GM23338 (cell line): Measurements from ENCODE around the gene SFTPB. TPM values are rescaled to one million over a fixed set of nuclear protein-coding genes. Genes with fewer than 3 reads are reported as not detected.

Experiments used
- ATAC-seq: fragments of 200-7000 bp; cut with Tn5 transposase; 3 replicates; pipeline ENCODE4 v1.9.1; 2020
- DNase-seq: peaks from one replicate; pipeline ENCODE4 v3.0.0-alpha.2; 2015; ENCODE audit warnings: low spot score
- H2AFZ ChIP-seq: fragments of 200-600 bp; sonication (generic); 2 replicates; pipeline ENCODE4 v1.8.0; 2016; ENCODE audit warnings: antibody characterized with exemption, mild to moderate bottlenecking, moderate library complexity
- H3F3A ChIP-seq: fragments of 200-600 bp; sonication (generic); replicated peaks from 2 replicates; pipeline ENCODE4 v1.8.0; 2017; ENCODE audit warnings: antibody characterized with exemption, mixed run types, low read depth
- H3K27ac ChIP-seq: fragments of 200-600 bp; sonication (generic); 2 replicates; pipeline ENCODE4 v1.6.1; 2016; ENCODE audit warnings: low read depth
- H3K27me3 ChIP-seq: fragments of 200-600 bp; sonication (generic); 2 replicates; pipeline ENCODE4 v1.8.0; 2016; ENCODE audit warnings: mild to moderate bottlenecking, mixed run types, moderate library complexity; ENCODE audit not compliant: insufficient read depth
- H3K36me3 ChIP-seq: fragments of 200-600 bp; sonication (generic); 2 replicates; pipeline ENCODE4 v1.8.0; 2016; ENCODE audit warnings: mild to moderate bottlenecking; ENCODE audit not compliant: insufficient read depth
- H3K4me1 ChIP-seq: fragments of 200-600 bp; sonication (generic); 2 replicates; pipeline ENCODE4 v1.8.0; 2016; ENCODE audit warnings: mild to moderate bottlenecking, moderate library complexity; ENCODE audit not compliant: insufficient read depth
- H3K4me2 ChIP-seq: fragments of 200-600 bp; sonication (generic); 2 replicates; pipeline ENCODE4 v1.7.1; 2017; ENCODE audit warnings: mixed run types
- H3K4me3 ChIP-seq: fragments of 200-600 bp; sonication (generic); 2 replicates; pipeline ENCODE4 v1.6.1; 2016; ENCODE audit warnings: mixed run types
- H3K79me2 ChIP-seq: fragments of 200-600 bp; sonication (generic); replicated peaks from 2 replicates; pipeline ENCODE4 v1.8.0; 2017; ENCODE audit warnings: mild to moderate bottlenecking; ENCODE audit not compliant: insufficient read depth
- H3K9me2 ChIP-seq: fragments of 200-600 bp; sonication (generic); 2 replicates; pipeline ENCODE4 v1.8.0; 2017; ENCODE audit not compliant: insufficient read depth
- H4K20me1 ChIP-seq: fragments of 200-600 bp; sonication (generic); replicated peaks from 2 replicates; pipeline ENCODE4 v1.8.0; 2017; ENCODE audit warnings: mild to moderate bottlenecking; ENCODE audit not compliant: insufficient read depth
- H3K27ac Mint-ChIP-seq: 2 replicates; pipeline ENCODE4 v1.8.0; 2020; ENCODE audit warnings: inconsistent platforms, mild to moderate bottlenecking, moderate library complexity, mixed read lengths
- H3K27me3 Mint-ChIP-seq: 3 replicates; pipeline ENCODE4 v1.8.0; 2022; ENCODE audit warnings: low read depth, mild to moderate bottlenecking, moderate library complexity, mixed read lengths, inconsistent platforms; ENCODE audit not compliant: insufficient read depth, poor library complexity
- H3K36me3 Mint-ChIP-seq: 3 replicates; pipeline ENCODE4 v1.8.0; 2021; ENCODE audit warnings: low read depth, mild to moderate bottlenecking, inconsistent platforms, moderate library complexity, mixed read lengths
- H3K4me1 Mint-ChIP-seq: 3 replicates; pipeline ENCODE4 v1.8.0; 2020; ENCODE audit warnings: mild to moderate bottlenecking, inconsistent platforms, mixed read lengths
- H3K4me3 Mint-ChIP-seq: 3 replicates; pipeline ENCODE4 v1.8.0; 2021; ENCODE audit warnings: moderate library complexity, mild to moderate bottlenecking, inconsistent platforms, mixed read lengths
- H3K9me3 Mint-ChIP-seq: 3 replicates; pipeline ENCODE4 v1.8.0; 2020; ENCODE audit warnings: moderate library complexity, mild to moderate bottlenecking, inconsistent platforms, mixed read lengths
- EZH2 ChIP-seq: fragments of 200-600 bp; sonication (generic); IDR thresholded peaks from one replicate; pipeline ENCODE4 v1.8.0; 2017; ENCODE audit warnings: antibody characterized with exemption, mild to moderate bottlenecking, low read depth; ENCODE audit not compliant: unreplicated experiment
- NANOG ChIP-seq: IDR thresholded peaks from 2 replicates; pipeline ENCODE4 v1.6.1; 2016; ENCODE audit warnings: antibody characterized with exemption, borderline replicate concordance
- POLR2AphosphoS5 ChIP-seq: IDR thresholded peaks from 2 replicates; pipeline ENCODE4 v1.6.1; 2016; ENCODE audit warnings: antibody characterized with exemption, low read depth
- ZNF331 ChIP-seq: fragments of 250-450 bp; sonication (Bioruptor Pico); IDR thresholded peaks from 2 replicates; pipeline ENCODE4 v1.5.0; 2020; ENCODE audit warnings: low read depth, mild to moderate bottlenecking, moderate library complexity
- polyA plus RNA-seq: library from polyadenylated mRNA; unstranded; fragments of >200 nt; fragmentation: Nextera tagmentation; extraction: Ambion mirVana; gene quantifications from 2 replicates; pipeline ENCODE4 v1.2.1, GENCODE V29; 2016
- total RNA-seq: library from RNA; depleted of rRNA; stranded (reverse); fragments of >200 nt; shearing (Covaris generic); gene quantifications from 2 replicates; pipeline ENCODE4 v1.2.3, GENCODE V29; 2014
- TF ChIP-seq, protein P1 (sequence below), 2 experiments: fragments of 200-600 bp in 1 of 2; sonication (generic) in 1 of 2; conservative IDR thresholded peaks; 2 replicates each; pipeline versions ENCODE4 v1.5.1 to v1.6.1; 2016 to 2017; ENCODE audit warnings: antibody characterized with exemption in 2 of 2, low read depth in 2 of 2, mild to moderate bottlenecking in 2 of 2, moderate library complexity in 1 of 2
- TF ChIP-seq, protein P2 (sequence below): fragments of 250-450 bp; sonication (Bioruptor Pico); IDR thresholded peaks from 2 replicates; pipeline ENCODE4 v1.5.0; 2020; ENCODE audit warnings: mild to moderate bottlenecking, moderate library complexity

The SFTPB gene
- total and polyA plus RNA-seq, 2 experiments from 2014 or later = 0.06 TPM; not detected in 1

DNA sequence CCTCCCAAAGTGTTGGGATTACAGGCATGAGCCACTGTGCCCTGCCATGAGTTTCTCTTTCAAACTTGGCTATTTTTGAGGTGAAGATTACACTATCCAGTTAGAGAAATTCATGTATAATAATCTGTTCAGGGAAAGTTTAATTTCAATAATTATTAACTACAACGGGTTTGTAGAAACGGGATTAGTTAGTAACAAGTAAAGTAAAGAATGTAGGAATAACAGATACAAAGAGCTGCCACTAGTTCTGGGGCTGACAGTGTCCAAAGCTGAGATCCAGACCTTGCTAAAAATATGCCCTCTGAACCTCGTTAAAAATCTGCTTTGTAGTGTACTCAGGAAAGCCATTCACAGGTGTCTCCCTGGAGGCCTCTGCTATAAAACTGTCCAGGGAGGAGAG, 16.9 kb downstream of the SFTPB start:
- Mint-ChIP-seq H3K27ac (no peak overlapping the region), H3K27me3 (peaks cover 3% of the 10 kb centered on the region), H3K36me3 (peaks cover 65% of the 10 kb centered on the region), H3K9me3 (no peaks in the 10 kb centered on the region), H3K4me3 (no peak overlapping the region), H3K4me1 (peaks cover 4% of the 10 kb centered on the region; the same call in 2 of the 3 replicates)
- no peaks in the 10 kb centered on the region for H3K27me3 ChIP-seq
- H3F3A ChIP-seq = 0 out of 2 replicates have a peak, but pooled peaks cover 3% of the 10 kb centered on the region
- no peak overlapping the region for H3K4me2 ChIP-seq
- H4K20me1 ChIP-seq = peaks cover 5% of the 10 kb centered on the region
- H3K4me1 ChIP-seq = peaks cover 7% of the 10 kb centered on the region; the same call in 1 of the 2 replicates
- H3K36me3 ChIP-seq = peaks cover 46% of the 10 kb centered on the region
- no peaks in the 10 kb centered on the region for H3K9me2 ChIP-seq
- H3K79me2 ChIP-seq = no peaks in the 10 kb centered on the region
- H2AFZ ChIP-seq = no peak overlapping the region
- no peak for ATAC-seq
- H3K27ac ChIP-seq = no peak overlapping the region
- no peak for DNase-seq
- no peak overlapping the region for H3K4me3 ChIP-seq
- no peak for TF ChIP-seq ZNF331

DNA sequence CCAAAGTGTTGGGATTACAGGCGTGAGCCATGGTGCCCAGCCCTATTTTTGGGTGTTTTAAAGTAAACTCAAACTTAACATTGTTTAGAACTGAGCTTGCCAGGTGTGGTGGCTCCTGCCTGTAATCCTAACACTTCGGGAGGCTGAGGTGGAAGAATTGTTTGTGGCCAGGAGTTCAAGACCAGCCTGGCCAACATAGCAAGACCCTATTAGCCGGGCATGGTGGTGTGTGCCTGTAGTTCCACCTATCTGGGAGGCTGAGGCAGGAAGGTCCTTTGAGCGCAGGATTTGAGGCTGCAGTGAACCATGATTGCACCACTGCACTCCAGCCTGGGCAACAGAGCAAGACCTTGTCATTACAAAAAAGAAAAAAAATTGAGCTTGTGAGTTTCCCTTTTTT, 17.5 kb downstream of the SFTPB start:
- Histone ChIP-seq H2AFZ (no peak overlapping the region), H3K9me2 (no peaks in the 10 kb centered on the region), H3K4me3 (no peak overlapping the region), H3K36me3 (peaks cover 53% of the 10 kb centered on the region), H3K79me2 (no peaks in the 10 kb centered on the region), H3K27me3 (no peaks in the 10 kb centered on the region), H3K4me1 (peaks cover 7% of the 10 kb centered on the region; the same call in 1 of the 2 replicates), H4K20me1 (peaks cover 5% of the 10 kb centered on the region), H3K27ac (no peak overlapping the region), H3F3A (0 out of 2 replicates have a peak, but pooled peaks cover 3% of the 10 kb centered on the region), H3K4me2 (no peak overlapping the region)
- Mint-ChIP-seq H3K27me3 (peaks cover 3% of the 10 kb centered on the region), H3K4me1 (peaks cover 4% of the 10 kb centered on the region; the same call in 2 of the 3 replicates), H3K27ac (no peak overlapping the region), H3K4me3 (no peak overlapping the region), H3K36me3 (peaks cover 71% of the 10 kb centered on the region), H3K9me3 (no peaks in the 10 kb centered on the region)
- ATAC-seq (no peak), DNase-seq (no peak)
- TF ChIP-seq EZH2 = no peak
- no peak for TF ChIP-seq NANOG
- TF ChIP-seq, protein P1, sequence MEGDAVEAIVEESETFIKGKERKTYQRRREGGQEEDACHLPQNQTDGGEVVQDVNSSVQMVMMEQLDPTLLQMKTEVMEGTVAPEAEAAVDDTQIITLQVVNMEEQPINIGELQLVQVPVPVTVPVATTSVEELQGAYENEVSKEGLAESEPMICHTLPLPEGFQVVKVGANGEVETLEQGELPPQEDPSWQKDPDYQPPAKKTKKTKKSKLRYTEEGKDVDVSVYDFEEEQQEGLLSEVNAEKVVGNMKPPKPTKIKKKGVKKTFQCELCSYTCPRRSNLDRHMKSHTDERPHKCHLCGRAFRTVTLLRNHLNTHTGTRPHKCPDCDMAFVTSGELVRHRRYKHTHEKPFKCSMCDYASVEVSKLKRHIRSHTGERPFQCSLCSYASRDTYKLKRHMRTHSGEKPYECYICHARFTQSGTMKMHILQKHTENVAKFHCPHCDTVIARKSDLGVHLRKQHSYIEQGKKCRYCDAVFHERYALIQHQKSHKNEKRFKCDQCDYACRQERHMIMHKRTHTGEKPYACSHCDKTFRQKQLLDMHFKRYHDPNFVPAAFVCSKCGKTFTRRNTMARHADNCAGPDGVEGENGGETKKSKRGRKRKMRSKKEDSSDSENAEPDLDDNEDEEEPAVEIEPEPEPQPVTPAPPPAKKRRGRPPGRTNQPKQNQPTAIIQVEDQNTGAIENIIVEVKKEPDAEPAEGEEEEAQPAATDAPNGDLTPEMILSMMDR (conservative IDR thresholded peaks at IDR 0.05; ENCODE audit: low read depth in 2 of 2) = no peak

DNA sequence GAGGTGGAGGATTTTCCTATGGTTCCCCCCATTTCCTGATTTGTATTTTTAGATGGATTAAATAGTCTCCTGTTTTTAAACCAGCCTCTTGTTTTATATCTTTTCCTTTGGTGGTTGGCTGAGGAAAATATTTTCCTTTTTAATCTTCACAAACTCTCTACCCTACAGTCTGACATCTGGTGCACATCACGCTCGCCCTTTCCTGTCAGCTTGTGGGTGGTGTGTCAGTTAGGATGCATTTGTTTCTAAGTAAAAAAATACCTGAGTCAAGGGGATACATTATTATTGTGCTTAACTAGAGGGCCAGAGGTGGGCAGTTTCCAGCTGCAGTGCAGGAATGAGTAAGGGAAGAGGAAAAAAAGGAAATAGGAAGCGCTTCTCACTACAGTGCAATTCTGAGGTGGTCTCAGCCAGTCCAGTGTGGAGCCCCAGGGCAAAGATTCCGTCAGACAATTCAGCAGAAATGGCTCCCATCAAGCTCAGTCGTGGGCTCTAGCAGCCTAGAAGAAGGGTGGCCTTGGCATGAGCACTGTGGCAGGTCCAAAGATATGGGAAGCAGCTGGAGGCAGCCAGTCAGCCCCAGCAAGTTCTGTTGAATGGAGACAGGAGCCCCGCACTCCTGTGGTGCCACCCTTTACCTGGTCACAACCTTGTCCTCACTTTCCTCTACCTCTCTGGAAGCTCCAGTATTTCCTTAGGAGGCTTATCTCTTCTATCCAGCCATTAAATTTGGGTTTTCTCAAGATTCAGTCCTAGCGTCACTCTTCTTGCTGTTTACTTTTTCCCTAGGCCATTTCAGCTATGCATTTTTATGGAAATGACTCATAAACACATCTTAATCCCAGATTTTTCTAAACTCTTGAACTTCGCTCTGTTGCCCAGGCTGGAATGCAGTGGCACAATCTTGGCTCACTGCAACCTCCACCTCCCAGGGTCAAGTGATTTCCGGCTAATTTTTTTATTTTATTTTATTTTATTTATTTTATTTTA, 18.5 kb downstream of the SFTPB start:
- Histone ChIP-seq H3K4me3 (no peak overlapping the region), H3K36me3 (peaks cover 62% of the 10 kb centered on the region), H3K4me1 (peaks cover 7% of the 10 kb centered on the region; the same call in 1 of the 2 replicates), H3K27ac (no peak overlapping the region), H2AFZ (no peak overlapping the region), H3K4me2 (no peak overlapping the region), H3K79me2 (no peaks in the 10 kb centered on the region), H3K9me2 (no peaks in the 10 kb centered on the region), H3F3A (0 out of 2 replicates have a peak, but pooled peaks cover 3% of the 10 kb centered on the region), H4K20me1 (peaks cover 5% of the 10 kb centered on the region), H3K27me3 (no peaks in the 10 kb centered on the region)
- no peaks in the 10 kb centered on the region for H3K9me3 Mint-ChIP-seq
- ATAC-seq = no peak
- DNase-seq = no peak
- peaks cover 3% of the 10 kb centered on the region for H3K27me3 Mint-ChIP-seq
- no peak overlapping the region for H3K4me3 Mint-ChIP-seq
- H3K27ac Mint-ChIP-seq = no peak overlapping the region
- peaks cover 4% of the 10 kb centered on the region; the same call in 2 of the 3 replicates for H3K4me1 Mint-ChIP-seq
- peaks cover 81% of the 10 kb centered on the region for H3K36me3 Mint-ChIP-seq
- no peak for TF ChIP-seq EZH2
- no peak for TF ChIP-seq POLR2AphosphoS5
- TF ChIP-seq, protein P2, sequence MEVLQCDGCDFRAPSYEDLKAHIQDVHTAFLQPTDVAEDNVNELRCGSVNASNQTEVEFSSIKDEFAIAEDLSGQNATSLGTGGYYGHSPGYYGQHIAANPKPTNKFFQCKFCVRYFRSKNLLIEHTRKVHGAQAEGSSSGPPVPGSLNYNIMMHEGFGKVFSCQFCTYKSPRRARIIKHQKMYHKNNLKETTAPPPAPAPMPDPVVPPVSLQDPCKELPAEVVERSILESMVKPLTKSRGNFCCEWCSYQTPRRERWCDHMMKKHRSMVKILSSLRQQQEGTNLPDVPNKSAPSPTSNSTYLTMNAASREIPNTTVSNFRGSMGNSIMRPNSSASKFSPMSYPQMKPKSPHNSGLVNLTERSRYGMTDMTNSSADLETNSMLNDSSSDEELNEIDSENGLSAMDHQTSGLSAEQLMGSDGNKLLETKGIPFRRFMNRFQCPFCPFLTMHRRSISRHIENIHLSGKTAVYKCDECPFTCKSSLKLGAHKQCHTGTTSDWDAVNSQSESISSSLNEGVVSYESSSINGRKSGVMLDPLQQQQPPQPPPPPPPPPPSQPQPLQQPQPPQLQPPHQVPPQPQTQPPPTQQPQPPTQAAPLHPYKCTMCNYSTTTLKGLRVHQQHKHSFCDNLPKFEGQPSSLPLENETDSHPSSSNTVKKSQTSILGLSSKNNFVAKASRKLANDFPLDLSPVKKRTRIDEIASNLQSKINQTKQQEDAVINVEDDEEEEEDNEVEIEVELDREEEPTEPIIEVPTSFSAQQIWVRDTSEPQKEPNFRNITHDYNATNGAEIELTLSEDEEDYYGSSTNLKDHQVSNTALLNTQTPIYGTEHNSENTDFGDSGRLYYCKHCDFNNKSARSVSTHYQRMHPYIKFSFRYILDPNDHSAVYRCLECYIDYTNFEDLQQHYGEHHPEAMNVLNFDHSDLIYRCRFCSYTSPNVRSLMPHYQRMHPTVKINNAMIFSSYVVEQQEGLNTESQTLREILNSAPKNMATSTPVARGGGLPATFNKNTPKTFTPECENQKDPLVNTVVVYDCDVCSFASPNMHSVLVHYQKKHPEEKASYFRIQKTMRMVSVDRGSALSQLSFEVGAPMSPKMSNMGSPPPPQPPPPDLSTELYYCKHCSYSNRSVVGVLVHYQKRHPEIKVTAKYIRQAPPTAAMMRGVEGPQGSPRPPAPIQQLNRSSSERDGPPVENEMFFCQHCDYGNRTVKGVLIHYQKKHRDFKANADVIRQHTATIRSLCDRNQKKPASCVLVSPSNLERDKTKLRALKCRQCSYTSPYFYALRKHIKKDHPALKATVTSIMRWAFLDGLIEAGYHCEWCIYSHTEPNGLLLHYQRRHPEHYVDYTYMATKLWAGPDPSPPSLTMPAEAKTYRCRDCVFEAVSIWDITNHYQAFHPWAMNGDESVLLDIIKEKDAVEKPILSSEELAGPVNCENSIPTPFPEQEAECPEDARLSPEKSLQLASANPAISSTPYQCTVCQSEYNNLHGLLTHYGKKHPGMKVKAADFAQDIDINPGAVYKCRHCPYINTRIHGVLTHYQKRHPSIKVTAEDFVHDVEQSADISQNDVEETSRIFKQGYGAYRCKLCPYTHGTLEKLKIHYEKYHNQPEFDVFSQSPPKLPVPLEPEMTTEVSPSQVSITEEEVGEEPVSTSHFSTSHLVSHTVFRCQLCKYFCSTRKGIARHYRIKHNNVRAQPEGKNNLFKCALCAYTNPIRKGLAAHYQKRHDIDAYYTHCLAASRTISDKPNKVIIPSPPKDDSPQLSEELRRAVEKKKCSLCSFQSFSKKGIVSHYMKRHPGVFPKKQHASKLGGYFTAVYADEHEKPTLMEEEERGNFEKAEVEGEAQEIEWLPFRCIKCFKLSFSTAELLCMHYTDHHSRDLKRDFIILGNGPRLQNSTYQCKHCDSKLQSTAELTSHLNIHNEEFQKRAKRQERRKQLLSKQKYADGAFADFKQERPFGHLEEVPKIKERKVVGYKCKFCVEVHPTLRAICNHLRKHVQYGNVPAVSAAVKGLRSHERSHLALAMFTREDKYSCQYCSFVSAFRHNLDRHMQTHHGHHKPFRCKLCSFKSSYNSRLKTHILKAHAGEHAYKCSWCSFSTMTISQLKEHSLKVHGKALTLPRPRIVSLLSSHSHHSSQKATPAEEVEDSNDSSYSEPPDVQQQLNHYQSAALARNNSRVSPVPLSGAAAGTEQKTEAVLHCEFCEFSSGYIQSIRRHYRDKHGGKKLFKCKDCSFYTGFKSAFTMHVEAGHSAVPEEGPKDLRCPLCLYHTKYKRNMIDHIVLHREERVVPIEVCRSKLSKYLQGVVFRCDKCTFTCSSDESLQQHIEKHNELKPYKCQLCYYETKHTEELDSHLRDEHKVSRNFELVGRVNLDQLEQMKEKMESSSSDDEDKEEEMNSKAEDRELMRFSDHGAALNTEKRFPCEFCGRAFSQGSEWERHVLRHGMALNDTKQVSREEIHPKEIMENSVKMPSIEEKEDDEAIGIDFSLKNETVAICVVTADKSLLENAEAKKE = no peak
- TF ChIP-seq NANOG = no peak
